OCI-LY3 (cell line): ENCODE data around the gene DDIT3.

Source experiments
- CTCF ChIP-seq: fragments of 200-600, 300-600 bp; sonication (generic); IDR thresholded peaks from 2 replicates; pipeline ENCODE4 v1.5.1; 2014; ENCODE audit warnings: antibody characterized with exemption, low read length, low read depth
- EZH2phosphoT487 ChIP-seq: fragments of 200-600 bp; shearing (Covaris generic); IDR thresholded peaks from 2 replicates; pipeline ENCODE4 v1.6.1; 2018; ENCODE audit warnings: antibody characterized with exemption, mixed run types, low read depth

- no peak; the same call in 1 of the 2 replicates for TF ChIP-seq CTCF
- TF ChIP-seq EZH2phosphoT487 = no peak
These were observed 26.3 kb upstream of the DDIT3 start, which contains the start of gene DCTN2 for GRCh38 chr12:57546438-57547287.
